HG02798 (cell line): ENCODE data around the gene NKAIN2.
"Not testable (repeated sequence)": the region's sequence is repeated elsewhere in the genome, so short reads cannot be mapped to it uniquely, and the experiment has no call there.

ENCODE experiments used
- ATAC-seq: cut with Tn5 transposase; IDR thresholded peaks from one replicate; pipeline ENCODE4 v1.9.1; 2021; ENCODE audit warnings: mild to moderate bottlenecking; ENCODE audit not compliant: unreplicated experiment, poor library complexity

NKAIN2 gene

GRCh38 chr6:124273701-124274100 lies 470.0 kb downstream of the NKAIN2 start:
- no peak for ATAC-seq

DNA sequence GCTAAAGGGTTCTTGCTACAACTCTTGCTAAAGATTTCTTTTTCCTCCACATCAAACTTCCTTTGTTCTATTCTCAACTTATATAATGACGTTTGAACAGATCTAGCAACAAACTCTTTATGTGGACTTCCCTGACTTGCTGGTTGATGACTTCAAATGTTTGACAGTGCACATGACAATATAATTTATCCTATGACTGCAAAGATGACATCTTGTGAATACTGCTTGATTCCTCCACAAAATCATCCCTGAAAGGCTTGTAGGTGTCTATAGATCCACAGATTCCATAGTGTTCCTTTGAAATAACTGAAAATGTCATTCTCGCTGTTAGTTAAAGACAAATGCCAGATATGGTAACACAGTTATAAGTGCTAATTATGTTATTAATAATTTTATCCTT lies 478.9 kb downstream of the NKAIN2 start:
- ATAC-seq, result no peak

DNA sequence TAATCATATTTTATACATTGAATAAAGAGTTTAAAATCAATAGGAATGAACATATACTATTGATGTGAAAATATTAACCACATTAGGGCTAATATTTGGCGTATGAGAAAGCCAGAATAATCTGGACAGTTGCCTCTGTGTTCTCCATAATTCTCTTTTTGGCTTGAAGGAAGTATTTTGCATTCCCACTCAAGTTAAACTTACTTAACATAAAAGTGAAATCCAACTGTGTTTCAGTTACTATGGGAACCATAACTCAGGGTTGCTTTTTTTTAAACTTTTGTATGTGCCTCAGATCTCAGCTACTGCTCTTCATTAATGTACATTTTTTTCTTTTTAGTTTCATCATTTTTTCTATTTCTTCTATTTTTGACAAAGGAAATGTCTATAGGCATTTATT lies 479.8 kb downstream of the NKAIN2 start:
- no peak for ATAC-seq

GRCh38 chr6:124285146-124285545 lies 481.5 kb downstream of the NKAIN2 start:
- ATAC-seq, result no peak

DNA sequence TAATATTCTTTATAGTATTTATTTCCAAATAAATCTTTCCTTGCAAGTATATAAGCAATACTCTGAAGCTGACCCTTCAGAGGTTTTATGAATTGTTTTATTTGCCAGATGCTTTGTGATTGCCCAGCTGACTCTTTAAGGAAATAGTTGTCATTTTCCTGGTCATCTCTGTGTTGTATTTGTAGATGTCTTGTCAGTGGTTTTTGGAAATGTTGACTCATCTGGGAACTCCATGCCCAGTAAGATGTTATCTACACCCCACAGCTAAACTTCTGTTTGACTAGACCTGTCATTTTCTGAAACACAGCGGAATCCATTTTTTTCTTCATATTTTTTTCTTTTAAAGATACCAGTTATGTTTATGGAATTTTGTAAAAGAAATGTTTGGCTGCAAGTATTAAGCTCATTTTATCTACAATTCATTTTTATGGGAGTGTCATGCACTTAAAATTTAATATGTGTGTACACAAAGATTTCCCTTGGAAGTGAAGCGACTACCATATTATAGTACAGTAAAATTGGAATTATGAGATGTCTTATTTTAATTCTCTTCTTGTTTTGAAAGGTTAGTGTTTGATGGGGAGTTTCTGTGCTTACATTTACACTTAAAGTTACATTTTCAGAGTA lies 491.0 kb downstream of the NKAIN2 start:
- no peak for ATAC-seq

- ATAC-seq, result no peak
Observed at GRCh38 chr6:124297507-124297906, 493.8 kb downstream of the NKAIN2 start.

GRCh38 chr6:124298730-124299129 lies 495.1 kb downstream of the NKAIN2 start:
- ATAC-seq, result no peak

GRCh38 chr6:124300907-124301306 lies 497.2 kb downstream of the NKAIN2 start:
- ATAC-seq, result not testable (repeated sequence)

GRCh38 chr6:124303971-124304370 lies 500.3 kb downstream of the NKAIN2 start:
- no peak for ATAC-seq

- no peak for ATAC-seq
Observed at GRCh38 chr6:124310139-124310538, 506.5 kb downstream of the NKAIN2 start.

- no peak for ATAC-seq
Observed at GRCh38 chr6:124319410-124319809, 515.7 kb downstream of the NKAIN2 start.

- no peak for ATAC-seq
Observed at GRCh38 chr6:124324237-124324636, 520.6 kb downstream of the NKAIN2 start.

DNA sequence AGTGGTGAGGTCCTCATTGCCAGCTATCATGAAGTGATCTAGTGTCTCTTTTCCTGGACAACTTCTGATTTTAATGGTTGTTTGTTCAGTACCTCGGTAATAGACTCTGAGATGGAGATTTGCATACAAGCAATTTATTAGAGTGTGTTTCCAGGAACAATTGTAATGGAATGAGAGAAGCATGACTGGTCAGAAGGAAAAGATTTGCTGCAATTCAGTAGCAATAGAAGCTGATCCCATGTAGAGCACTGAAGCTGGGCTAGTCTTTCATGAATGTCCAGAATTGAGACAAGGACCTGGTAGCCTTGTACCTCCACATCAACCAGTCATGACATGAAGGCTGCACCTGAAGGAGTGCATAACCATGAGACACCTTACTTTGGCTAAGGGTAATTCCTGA lies 526.5 kb downstream of the NKAIN2 start:
- ATAC-seq, result no peak

DNA sequence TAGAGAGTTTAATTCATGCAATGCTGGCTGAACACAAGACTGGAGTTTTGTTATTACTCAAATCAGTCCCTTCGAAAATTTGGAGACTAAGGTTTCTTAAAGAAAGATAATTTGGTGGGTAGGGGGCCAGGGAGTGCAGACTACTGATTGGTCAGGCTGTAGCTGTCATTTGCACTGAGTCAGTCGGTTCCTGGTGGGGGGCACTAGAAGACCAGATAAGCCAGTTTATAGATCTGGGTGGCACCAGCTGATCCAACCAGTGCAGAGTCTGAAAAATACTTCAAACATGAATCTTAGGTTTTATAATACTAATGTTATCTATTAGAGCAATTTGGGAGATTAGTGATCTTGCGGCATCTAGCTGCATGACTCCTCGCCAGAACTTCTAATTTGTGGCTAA lies 530.7 kb downstream of the NKAIN2 start:
- ATAC-seq, result no peak

DNA sequence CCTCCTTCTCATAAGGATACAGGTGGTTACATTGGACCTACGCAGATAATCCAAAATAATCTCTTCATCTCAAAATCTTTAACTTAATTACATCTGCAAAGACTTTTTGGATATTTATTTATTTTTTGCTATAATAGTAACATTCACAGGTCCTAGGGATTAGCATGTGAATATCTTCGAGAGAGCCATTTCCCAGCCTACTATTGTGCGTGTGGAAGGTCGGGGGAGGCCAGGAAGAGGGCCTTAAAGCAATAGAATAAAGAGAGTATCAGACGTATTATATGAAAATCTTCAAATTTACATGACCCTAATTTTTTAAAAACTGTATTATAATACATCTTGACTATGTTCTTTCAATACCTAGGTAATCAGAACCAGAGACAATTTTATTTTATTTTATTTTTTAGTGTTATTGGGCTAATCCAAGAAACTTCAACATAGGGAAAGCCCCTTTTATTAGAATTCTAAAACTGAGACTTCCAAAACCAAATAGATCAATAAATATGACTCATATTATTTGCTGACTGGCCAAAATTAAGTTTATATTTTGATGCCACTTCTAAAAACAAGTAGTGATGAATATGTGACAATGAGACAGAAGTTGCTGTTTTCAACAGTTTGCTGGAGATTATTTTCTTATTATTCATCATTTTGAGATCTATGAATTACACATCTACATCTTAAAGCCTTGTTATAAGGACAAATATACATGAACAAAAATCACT lies 536.1 kb downstream of the NKAIN2 start:
- no peak for ATAC-seq

DNA sequence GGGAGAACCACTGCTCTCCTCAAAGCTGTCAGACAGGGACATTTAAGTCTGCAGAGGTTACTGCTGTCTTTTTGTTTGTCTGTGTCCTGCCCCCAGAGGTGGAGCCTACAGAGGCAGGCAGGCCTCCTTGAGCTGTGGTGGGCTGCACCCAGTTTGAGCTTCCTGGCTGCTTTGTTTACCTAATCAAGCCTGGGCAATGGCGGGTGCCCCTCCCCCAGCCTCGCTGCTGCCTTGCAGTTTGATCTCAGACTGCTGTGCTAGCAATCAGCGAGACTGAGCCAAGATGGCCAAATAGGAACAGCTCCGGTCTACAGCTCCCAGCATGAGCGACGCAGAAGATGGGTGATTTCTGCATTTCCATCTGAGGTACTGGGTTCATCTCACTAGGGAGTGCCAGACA lies 544.7 kb downstream of the NKAIN2 start:
- not testable (repeated sequence) for ATAC-seq

GRCh38 chr6:124355146-124355545 lies 551.5 kb downstream of the NKAIN2 start:
- no peak for ATAC-seq

GRCh38 chr6:124356276-124356810 lies 552.7 kb downstream of the NKAIN2 start:
- ATAC-seq, result no peak

GRCh38 chr6:124356811-124357210 lies 553.1 kb downstream of the NKAIN2 start:
- no peak for ATAC-seq

- ATAC-seq, result no peak
Observed at GRCh38 chr6:124368131-124368530, 564.5 kb downstream of the NKAIN2 start.

- no peak for ATAC-seq
Observed at GRCh38 chr6:124371974-124372475, 568.4 kb downstream of the NKAIN2 start.

- no peak for ATAC-seq
Observed at GRCh38 chr6:124373386-124373785, 569.7 kb downstream of the NKAIN2 start.
